ENCODE results near the gene ATRN.

- TF ChIP-seq CTCF (IDR thresholded peaks at IDR 0.05) (no peak), EZH2 (IDR thresholded peaks at IDR 0.05; ENCODE audit: borderline replicate concordance, insufficient read depth, low read depth, low read length, poor library complexity, severe bottlenecking) (no peak)
Measured at GRCh38 chr20:3432844-3433243, 38.0 kb upstream of the ATRN start.

Measured in B cell (primary cell).